ENCODE measurements around the gene C17orf67. TPM values are rescaled to one million over a fixed set of nuclear protein-coding genes. Genes with fewer than 3 reads are reported as not detected.

Gene C17orf67, protein sequence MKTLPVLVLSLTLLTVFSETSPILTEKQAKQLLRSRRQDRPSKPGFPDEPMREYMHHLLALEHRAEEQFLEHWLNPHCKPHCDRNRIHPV
- 1 to 10 TPM; 1.1 to 3.4 (median 1.1) TPM for total RNA-seq
- long read RNA-seq, donor 1, partial matches to known transcripts: 0 of 10 reads
- long read RNA-seq, donor 1, other reads (novel, unspliced or antisense): 10 of 10 reads
- long read RNA-seq, donor 2, partial matches to known transcripts: 0 of 1 reads
- long read RNA-seq, donor 2, other reads (novel, unspliced or antisense): 1 of 1 reads

GRCh38 chr17:56833809-56834379 lies at the start of gene C17orf67, which contains the start of gene DGKE:
C17orf67 (minus strand) TSS chr17:56833920; CDS start chr17:56815810, 18,110 bp downstream.
DGKE (plus strand) TSS chr17:56834151; CDS start chr17:56834796, 645 bp downstream.
- Histone ChIP-seq H3K9me3 (no peaks in the 10 kb centered on the region), H3K36me3 (ENCODE audit: low read depth) (no peaks in the 10 kb centered on the region), H3K4me1 (ENCODE audit: low read depth) (peaks cover 23% of the 10 kb centered on the region), H3K4me3 (peak within 1 kb of the TSS; percentile 56)
- intact Hi-C loops (cut with DNase I, micrococcal nuclease): no loop called here
- no peak for TF ChIP-seq CTCF (IDR thresholded peaks at IDR 0.05)
- ATAC-seq (peak; percentile 96), DNase-seq (peak; percentile 99 to 100 (median 99))

DNA sequence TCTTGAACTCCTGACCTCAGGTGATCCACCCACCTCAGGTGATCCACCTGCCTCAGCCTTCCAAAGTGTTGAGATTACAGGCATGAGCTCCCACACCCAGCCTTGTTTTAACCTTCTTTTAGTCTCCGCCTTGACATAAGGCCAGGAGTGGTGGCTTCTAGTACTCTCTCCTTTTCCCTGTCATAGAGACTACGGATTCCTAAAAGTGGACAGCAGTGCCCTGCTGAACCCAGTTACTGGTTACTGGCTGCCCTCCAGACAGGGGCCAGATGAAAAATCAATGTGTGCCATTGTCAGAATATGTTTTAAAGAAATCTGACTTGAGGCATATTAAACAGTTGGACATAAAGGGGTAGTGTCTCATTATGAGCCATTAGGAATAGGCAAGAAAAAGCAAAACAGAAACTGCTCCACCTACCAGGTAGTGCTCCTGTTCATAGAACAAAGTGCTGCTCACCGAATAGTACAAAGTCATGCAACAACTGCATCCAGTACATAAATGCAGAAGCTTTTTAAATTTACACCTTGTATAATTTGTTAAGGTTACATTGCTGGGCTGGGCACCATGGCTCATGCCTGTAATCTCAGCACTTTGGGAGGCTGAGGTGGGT lies 48.1 kb upstream of the C17orf67 start:
- DNase-seq: no peak
- no peak for ATAC-seq
- H3K4me3 ChIP-seq: no peak overlapping the region
- no peaks in the 10 kb centered on the region for H3K36me3 ChIP-seq (ENCODE audit: low read depth)
- H3K9me3 ChIP-seq: no peaks in the 10 kb centered on the region
- TF ChIP-seq CTCF (IDR thresholded peaks at IDR 0.05): no peak
- intact Hi-C loops (cut with DNase I, micrococcal nuclease): no loop called here
- peaks cover 20% of the 10 kb centered on the region for H3K4me1 ChIP-seq (ENCODE audit: low read depth)

DNA sequence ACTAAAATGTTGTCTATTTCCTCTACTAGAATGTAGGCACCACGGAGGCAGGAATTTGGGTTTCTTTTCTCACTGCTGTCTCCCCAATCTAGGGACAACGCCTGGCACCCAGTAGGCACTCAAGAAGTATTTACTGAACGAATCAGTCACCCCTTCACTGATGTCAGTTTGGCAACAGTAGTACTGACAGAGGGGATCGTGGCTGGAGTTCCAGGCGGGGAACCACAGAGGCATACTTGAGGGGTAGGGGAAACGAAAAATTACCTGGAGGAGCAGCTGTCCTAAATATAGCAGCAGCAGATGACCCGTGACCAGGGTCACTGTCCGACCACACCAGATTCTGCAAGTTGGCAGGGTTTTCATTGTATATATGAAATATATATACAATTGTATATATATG lies 46.9 kb upstream of the C17orf67 start:
- Histone ChIP-seq H3K36me3 (ENCODE audit: low read depth) (no peaks in the 10 kb centered on the region), H3K4me3 (no peak overlapping the region), H3K9me3 (no peaks in the 10 kb centered on the region), H3K4me1 (ENCODE audit: low read depth) (peaks cover 13% of the 10 kb centered on the region)
- TF ChIP-seq CTCF (IDR thresholded peaks at IDR 0.05): no peak
- DNase-seq (no peak), ATAC-seq (no peak)
- intact Hi-C loops (cut with DNase I, micrococcal nuclease): no loop called here

- DNase-seq (no peak), ATAC-seq (no peak)
Measured at GRCh38 chr17:56880133-56880532, 46.4 kb upstream of the C17orf67 start.

DNA sequence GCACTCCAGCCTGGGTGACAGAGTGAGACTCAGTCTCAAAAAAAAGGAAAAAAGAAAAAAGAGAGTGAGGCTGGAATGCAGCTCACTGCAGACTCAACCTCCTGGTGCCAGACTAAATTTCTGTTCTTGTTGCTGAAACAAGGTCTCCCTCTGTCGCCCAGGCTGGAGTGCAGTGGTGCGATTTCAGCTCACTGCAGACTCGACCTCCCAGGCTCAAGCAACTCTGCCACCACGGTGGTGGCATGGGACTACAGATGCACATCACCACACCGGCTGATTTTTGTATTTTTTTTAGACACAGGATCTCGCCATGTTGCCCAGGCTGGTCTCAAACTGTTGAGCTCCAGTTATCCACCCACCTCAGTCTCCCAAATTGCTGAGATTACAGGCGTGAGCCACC lies 45.6 kb upstream of the C17orf67 start:
- Histone ChIP-seq H3K9me3 (no peaks in the 10 kb centered on the region), H3K4me3 (no peak overlapping the region), H3K36me3 (ENCODE audit: low read depth) (no peaks in the 10 kb centered on the region), H3K4me1 (ENCODE audit: low read depth) (peaks cover 1% of the 10 kb centered on the region)
- TF ChIP-seq CTCF (IDR thresholded peaks at IDR 0.05): no peak
- DNase-seq (no peak), ATAC-seq (no peak)
- intact Hi-C loops (cut with DNase I, micrococcal nuclease): no loop called here

More at GRCh38 chr17:56880133-56880532, 46.4 kb upstream of the C17orf67 start:
- Histone ChIP-seq H3K9me3 (no peaks in the 10 kb centered on the region), H3K36me3 (ENCODE audit: low read depth) (no peaks in the 10 kb centered on the region), H3K4me1 (ENCODE audit: low read depth) (peaks cover 9% of the 10 kb centered on the region), H3K4me3 (no peak overlapping the region)
- intact Hi-C loops (cut with DNase I, micrococcal nuclease): no loop called here
- TF ChIP-seq CTCF (IDR thresholded peaks at IDR 0.05): no peak
